H1 (cell line): ENCODE results near the gene UCKL1. TPM values are rescaled to one million over a fixed set of nuclear protein-coding genes. Genes with fewer than 3 reads are reported as not detected.

Experiments used
- PHF8 ChIP-seq: fragments of 200-600 bp; sonication (generic); conservative IDR thresholded peaks from 2 replicates; pipeline ENCODE4 v1.7.1; 2012; ENCODE audit warnings: low read depth, mild to moderate bottlenecking, inconsistent platforms, low read length, moderate library complexity
- POU5F1 ChIP-seq: IDR thresholded peaks from 2 replicates; pipeline ENCODE4 v1.6.1; 2011; ENCODE audit warnings: low read depth, mild to moderate bottlenecking, low read length, moderate library complexity
- RBBP5 ChIP-seq: IDR thresholded peaks from 2 replicates; pipeline ENCODE4 v1.7.1; 2012; ENCODE audit warnings: low read depth, mild to moderate bottlenecking, inconsistent platforms, low read length, moderate library complexity, borderline replicate concordance
- SIN3A ChIP-seq, 2 experiments: IDR thresholded peaks in 1 of 2; conservative IDR thresholded peaks in 1 of 2; 2 replicates each; pipeline ENCODE4 v1.6.1; 2011 to 2012; ENCODE audit warnings: low read length in 2 of 2, improper control_type of control experiment in 1 of 2, low read depth in 1 of 2, mild to moderate bottlenecking in 1 of 2
- polyA plus RNA-seq, 7 experiments: library from polyadenylated mRNA; depleted of rRNA in 3 of 7; stranded (reverse) in 5 of 7; unstranded in 2 of 7; fragments of >200 nt in 5 of 7; fragments of 200-250 nt in 2 of 7; gene quantifications; 1 replicate in 5 of 7; 2 replicates in 1 of 7; 4 replicates in 1 of 7; pipeline versions ENCODE4 v1.2.1 to v1.2.3, GENCODE V29; 2011 to 2013; ENCODE audit warnings: missing spikeins in 2 of 7, mixed read lengths in 2 of 7
- total RNA-seq: library from RNA; stranded (reverse); fragmentation: NEBNext Ultra II Directional; extraction: Animal tissue kit (Norgen Biotek cat#: 25700); gene quantifications from 2 replicates; pipeline ENCODE4 v1.2.1, GENCODE V29; 2021
- TF ChIP-seq, protein P1 (sequence below): fragments of 300-600 bp; sonication (generic); IDR thresholded peaks from 2 replicates; pipeline ENCODE4 v1.7.1; 2012; ENCODE audit warnings: low read length, moderate library complexity, mild to moderate bottlenecking, inconsistent platforms; ENCODE audit not compliant: insufficient replicate concordance

UCKL1 gene
- total and polyA plus RNA-seq, 2 of the 8 experiments (the other 6 are each of a cell fraction or from before 2014, with no cell fraction given), result 36.5 to 91.2 TPM

DNA sequence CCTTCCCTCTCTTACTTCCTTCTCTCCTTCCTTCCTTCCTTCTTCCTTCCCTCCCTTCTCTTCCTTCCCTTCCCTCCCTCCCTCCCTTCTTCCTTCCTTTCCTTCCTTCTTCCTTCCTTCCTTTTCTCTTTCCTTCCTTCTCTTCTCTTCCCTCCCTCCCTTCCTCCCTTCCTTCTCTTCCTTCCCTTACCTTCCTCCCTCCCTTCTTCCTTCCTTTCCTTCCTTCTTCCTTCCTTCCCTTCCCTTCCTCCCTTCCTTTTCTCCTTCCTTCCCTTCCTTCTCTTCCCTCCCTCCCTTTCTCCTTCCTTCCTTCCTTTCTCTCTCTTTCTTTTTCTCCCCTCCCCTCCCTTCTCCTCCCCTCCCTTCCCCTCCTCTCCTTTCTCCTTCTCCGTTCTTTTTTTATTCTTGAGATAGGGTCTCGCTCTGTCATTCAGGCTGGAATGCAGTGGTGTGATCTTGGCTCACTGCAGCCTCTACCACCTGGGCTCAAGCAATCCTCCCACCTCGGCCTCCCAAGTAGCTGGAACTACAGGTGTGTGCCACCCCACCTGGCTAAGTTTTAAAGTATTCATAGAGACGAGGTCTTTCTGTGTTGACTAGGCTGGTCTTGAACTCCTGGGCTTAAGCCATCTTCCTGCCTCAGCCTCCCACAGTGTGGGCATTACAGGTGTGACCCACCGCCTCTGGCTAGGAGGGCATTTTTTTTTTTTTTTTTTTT lies 14.7 kb upstream of the UCKL1 start (continued):
- TF ChIP-seq, protein P1, sequence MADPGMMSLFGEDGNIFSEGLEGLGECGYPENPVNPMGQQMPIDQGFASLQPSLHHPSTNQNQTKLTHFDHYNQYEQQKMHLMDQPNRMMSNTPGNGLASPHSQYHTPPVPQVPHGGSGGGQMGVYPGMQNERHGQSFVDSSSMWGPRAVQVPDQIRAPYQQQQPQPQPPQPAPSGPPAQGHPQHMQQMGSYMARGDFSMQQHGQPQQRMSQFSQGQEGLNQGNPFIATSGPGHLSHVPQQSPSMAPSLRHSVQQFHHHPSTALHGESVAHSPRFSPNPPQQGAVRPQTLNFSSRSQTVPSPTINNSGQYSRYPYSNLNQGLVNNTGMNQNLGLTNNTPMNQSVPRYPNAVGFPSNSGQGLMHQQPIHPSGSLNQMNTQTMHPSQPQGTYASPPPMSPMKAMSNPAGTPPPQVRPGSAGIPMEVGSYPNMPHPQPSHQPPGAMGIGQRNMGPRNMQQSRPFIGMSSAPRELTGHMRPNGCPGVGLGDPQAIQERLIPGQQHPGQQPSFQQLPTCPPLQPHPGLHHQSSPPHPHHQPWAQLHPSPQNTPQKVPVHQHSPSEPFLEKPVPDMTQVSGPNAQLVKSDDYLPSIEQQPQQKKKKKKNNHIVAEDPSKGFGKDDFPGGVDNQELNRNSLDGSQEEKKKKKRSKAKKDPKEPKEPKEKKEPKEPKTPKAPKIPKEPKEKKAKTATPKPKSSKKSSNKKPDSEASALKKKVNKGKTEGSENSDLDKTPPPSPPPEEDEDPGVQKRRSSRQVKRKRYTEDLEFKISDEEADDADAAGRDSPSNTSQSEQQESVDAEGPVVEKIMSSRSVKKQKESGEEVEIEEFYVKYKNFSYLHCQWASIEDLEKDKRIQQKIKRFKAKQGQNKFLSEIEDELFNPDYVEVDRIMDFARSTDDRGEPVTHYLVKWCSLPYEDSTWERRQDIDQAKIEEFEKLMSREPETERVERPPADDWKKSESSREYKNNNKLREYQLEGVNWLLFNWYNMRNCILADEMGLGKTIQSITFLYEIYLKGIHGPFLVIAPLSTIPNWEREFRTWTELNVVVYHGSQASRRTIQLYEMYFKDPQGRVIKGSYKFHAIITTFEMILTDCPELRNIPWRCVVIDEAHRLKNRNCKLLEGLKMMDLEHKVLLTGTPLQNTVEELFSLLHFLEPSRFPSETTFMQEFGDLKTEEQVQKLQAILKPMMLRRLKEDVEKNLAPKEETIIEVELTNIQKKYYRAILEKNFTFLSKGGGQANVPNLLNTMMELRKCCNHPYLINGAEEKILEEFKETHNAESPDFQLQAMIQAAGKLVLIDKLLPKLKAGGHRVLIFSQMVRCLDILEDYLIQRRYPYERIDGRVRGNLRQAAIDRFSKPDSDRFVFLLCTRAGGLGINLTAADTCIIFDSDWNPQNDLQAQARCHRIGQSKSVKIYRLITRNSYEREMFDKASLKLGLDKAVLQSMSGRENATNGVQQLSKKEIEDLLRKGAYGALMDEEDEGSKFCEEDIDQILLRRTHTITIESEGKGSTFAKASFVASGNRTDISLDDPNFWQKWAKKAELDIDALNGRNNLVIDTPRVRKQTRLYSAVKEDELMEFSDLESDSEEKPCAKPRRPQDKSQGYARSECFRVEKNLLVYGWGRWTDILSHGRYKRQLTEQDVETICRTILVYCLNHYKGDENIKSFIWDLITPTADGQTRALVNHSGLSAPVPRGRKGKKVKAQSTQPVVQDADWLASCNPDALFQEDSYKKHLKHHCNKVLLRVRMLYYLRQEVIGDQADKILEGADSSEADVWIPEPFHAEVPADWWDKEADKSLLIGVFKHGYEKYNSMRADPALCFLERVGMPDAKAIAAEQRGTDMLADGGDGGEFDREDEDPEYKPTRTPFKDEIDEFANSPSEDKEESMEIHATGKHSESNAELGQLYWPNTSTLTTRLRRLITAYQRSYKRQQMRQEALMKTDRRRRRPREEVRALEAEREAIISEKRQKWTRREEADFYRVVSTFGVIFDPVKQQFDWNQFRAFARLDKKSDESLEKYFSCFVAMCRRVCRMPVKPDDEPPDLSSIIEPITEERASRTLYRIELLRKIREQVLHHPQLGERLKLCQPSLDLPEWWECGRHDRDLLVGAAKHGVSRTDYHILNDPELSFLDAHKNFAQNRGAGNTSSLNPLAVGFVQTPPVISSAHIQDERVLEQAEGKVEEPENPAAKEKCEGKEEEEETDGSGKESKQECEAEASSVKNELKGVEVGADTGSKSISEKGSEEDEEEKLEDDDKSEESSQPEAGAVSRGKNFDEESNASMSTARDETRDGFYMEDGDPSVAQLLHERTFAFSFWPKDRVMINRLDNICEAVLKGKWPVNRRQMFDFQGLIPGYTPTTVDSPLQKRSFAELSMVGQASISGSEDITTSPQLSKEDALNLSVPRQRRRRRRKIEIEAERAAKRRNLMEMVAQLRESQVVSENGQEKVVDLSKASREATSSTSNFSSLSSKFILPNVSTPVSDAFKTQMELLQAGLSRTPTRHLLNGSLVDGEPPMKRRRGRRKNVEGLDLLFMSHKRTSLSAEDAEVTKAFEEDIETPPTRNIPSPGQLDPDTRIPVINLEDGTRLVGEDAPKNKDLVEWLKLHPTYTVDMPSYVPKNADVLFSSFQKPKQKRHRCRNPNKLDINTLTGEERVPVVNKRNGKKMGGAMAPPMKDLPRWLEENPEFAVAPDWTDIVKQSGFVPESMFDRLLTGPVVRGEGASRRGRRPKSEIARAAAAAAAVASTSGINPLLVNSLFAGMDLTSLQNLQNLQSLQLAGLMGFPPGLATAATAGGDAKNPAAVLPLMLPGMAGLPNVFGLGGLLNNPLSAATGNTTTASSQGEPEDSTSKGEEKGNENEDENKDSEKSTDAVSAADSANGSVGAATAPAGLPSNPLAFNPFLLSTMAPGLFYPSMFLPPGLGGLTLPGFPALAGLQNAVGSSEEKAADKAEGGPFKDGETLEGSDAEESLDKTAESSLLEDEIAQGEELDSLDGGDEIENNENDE, result no peak
- TF ChIP-seq SIN3A (conservative IDR thresholded peaks at IDR 0.05 in 1 of 2, IDR thresholded peaks at IDR 0.05 in 1 of 2; ENCODE audit: low read depth in 1 of 2, low read length in 2 of 2) (no peak), POU5F1 (no peak), PHF8 (no peak), RBBP5 (no peak)
